Pancreas (tissue), 10 donors: ENCODE measurements around the gene NAAA. TPM values are rescaled to one million over a fixed set of nuclear protein-coding genes. Genes with fewer than 3 reads are reported as not detected.

Experiments used
- ATAC-seq, 4 donors: fragments of 200-7000 bp; cut with Tn5 transposase; one replicate each; pipeline versions ENCODE4 v1.8.0 to v1.9.1; 2020; ENCODE audit warnings: mild to moderate bottlenecking in 4 of 4, moderate library complexity in 4 of 4
- DNase-seq, 6 donors: peaks; one replicate each; pipeline ENCODE4 v3.0.0-alpha.2; 2020
- FAIRE-seq: peaks from 2 replicates; lab custom pipeline; 2012; peaks lifted over from hg19 to GRCh38; lab: Jason Lieb, UNC
- H3K27ac ChIP-seq, 4 donors: fragments of 200-600 bp; sonication (generic); 1 replicate in 3 of 4; 2 replicates in 1 of 4; pipeline versions ENCODE4 v1.5.0 to v1.8.0; 2020
- H3K27me3 ChIP-seq, 4 donors: fragments of 200-600 bp; one replicate each; pipeline ENCODE4 v1.8.0; 2021
- H3K36me3 ChIP-seq, 3 donors: fragments of 200-600 bp; sonication (generic) in 1 of 3; one replicate each; pipeline versions ENCODE4 v1.5.0 to v1.8.0; 2020 to 2021
- H3K4me1 ChIP-seq, 3 donors: fragments of 200-600 bp; one replicate each; pipeline ENCODE4 v1.8.0; 2021
- H3K4me3 ChIP-seq, 4 donors: fragments of 200-600 bp; sonication (generic) in 2 of 4; one replicate each; pipeline versions ENCODE4 v1.5.0 to v1.8.0; 2020 to 2021
- H3K9me3 ChIP-seq, 4 donors: fragments of 200-600 bp; one replicate each; pipeline ENCODE4 v1.8.0; 2021
- CTCF ChIP-seq, 4 donors: fragments of 200-600 bp; sonication (generic) in 3 of 4; IDR thresholded peaks; one replicate each; pipeline versions ENCODE4 v1.5.0 to v1.8.0; 2021; ENCODE audit warnings: antibody characterized with exemption in 4 of 4
- WGBS, 2 donors: extraction: QIAGEN DNeasy Blood & Tissue Kit; methylation state at CpG; one replicate each; pipeline ENCODE4 v1.1.7; 2013; 5-methylcytosine and 5-hydroxymethylcytosine counted together
- intact Hi-C, 3 donors: fragments of 100-400 bp; cut with DNase I; formaldehyde crosslinking; loops; one replicate each; pipeline versions ENCODE4 v1.11.1 to v1.14.2; 2022
- polyA plus RNA-seq, 2 donors: library from polyadenylated mRNA; stranded (reverse); fragments of 200-250 nt; gene quantifications; one replicate each; pipeline ENCODE4 v1.2.3, GENCODE V29; 2013
- total RNA-seq, 6 donors: library from RNA; stranded (reverse); fragmentation: NEBNext Ultra II Directional in 4 of 6; extraction: Animal tissue kit (Norgen Biotek cat#: 25700) in 4 of 6; gene quantifications; one replicate each; pipeline versions ENCODE4 v1.2.1 to v1.2.4, GENCODE V29; 2021 to 2023
- donor health status: healthy with polysubstance abuse.
- donor health status: DM: no; HTN: no; CAD: no; lungs with moderate emphysema.
- donor health status: DM: no; HTN: no; CAD: no.
- donor health status: control.
- donor health status: control.
- donor health status: Bipolar disorder and iron deficiency.
- donor health status: DM: yes; HTN: yes; CAD: no.
- donor health status: DM: no; HTN: no; CAD: no.
- donor health status: DM: no; HTN: no; CAD: no.
- donor health status: DM: yes; HTN: yes; CAD: no.

NAAA gene
- total and polyA plus RNA-seq, 8 donors = 3.5 to 13.7 (median 9.0) TPM

- H3K9me3 ChIP-seq = no peaks in the 10 kb centered on the region
- 58 to 76% methylated on average over 2 of the region's 2 CpGs for WGBS, 2 donors
- no peak overlapping the region for H3K27ac ChIP-seq
- TF ChIP-seq CTCF (IDR thresholded peaks at IDR 0.05) = no peak
- no peaks in the 10 kb centered on the region for H3K27me3 ChIP-seq
- H3K36me3 ChIP-seq = peaks cover 0 to 79% (median 37%) of the 10 kb centered on the region in 3 donors
- no peaks in the 10 kb centered on the region for H3K4me1 ChIP-seq
- no peak for FAIRE-seq
- H3K4me3 ChIP-seq = no peak overlapping the region
- DNase-seq = no peak
- intact Hi-C loops = no loop called here
- no peak for ATAC-seq
Observed at GRCh38 chr4:75953509-75953908, 12.7 kb upstream of the NAAA start.

- no peak for TF ChIP-seq CTCF (IDR thresholded peaks at IDR 0.05)
- FAIRE-seq = no peak
- WGBS, 2 donors = 68 to 74% methylated on average over 3 of the region's 3 CpGs
- Histone ChIP-seq H3K27ac (no peak overlapping the region), H3K4me1 (no peaks in the 10 kb centered on the region), H3K36me3 (peaks cover 0 to 62% (median 20%) of the 10 kb centered on the region in 3 donors), H3K4me3 (no peak overlapping the region), H3K27me3 (no peaks in the 10 kb centered on the region), H3K9me3 (no peaks in the 10 kb centered on the region)
- intact Hi-C loops = no loop called here
- ATAC-seq = no peak
- no peak for DNase-seq
Observed at GRCh38 chr4:75950213-75950815, 9.5 kb upstream of the NAAA start.

GRCh38 chr4:75948822-75949444, 8.1 kb upstream of the NAAA start:
- intact Hi-C loops = no loop called here
- Histone ChIP-seq H3K36me3 (peaks cover 0 to 53% (median 20%) of the 10 kb centered on the region in 3 donors), H3K9me3 (no peaks in the 10 kb centered on the region), H3K4me3 (no peak overlapping the region), H3K4me1 (no peaks in the 10 kb centered on the region), H3K27me3 (no peaks in the 10 kb centered on the region), H3K27ac (no peak overlapping the region)
- WGBS, 2 donors = 74 to 82% methylated on average over 5 of the region's 5 CpGs
- no peak for TF ChIP-seq CTCF (IDR thresholded peaks at IDR 0.05)
- FAIRE-seq (no peak), DNase-seq (no peak), ATAC-seq (no peak)

GRCh38 chr4:75939890-75940691, 722 bp downstream of the NAAA start:
- Histone ChIP-seq H3K4me1 (no peaks in the 10 kb centered on the region), H3K9me3 (no peaks in the 10 kb centered on the region), H3K27ac (peak overlapping the region; percentile 37 to 82 (median 66)), H3K4me3 (peak overlapping the region; percentile 55 to 96 (median 78)), H3K27me3 (no peaks in the 10 kb centered on the region), H3K36me3 (no peaks in the 10 kb centered on the region)
- DNase-seq = peak; percentile 53 to 88 (median 70)
- FAIRE-seq = no peak
- WGBS, 2 donors = 0% methylated on average over 58 to 67 of the region's 67 CpGs
- ATAC-seq = peak; percentile 72 to 90 (median 82)
- intact Hi-C loops = no loop called here
- TF ChIP-seq CTCF (IDR thresholded peaks at IDR 0.05) = no peak
